CD4-positive, alpha-beta T cell treated with Interferon alpha-2 for 1 hour (primary cell): ENCODE data around the gene DAB1.

Source experiments
- DNase-seq, 2 donors: peaks; one replicate each; pipeline ENCODE4 v3.0.0-alpha.2; 2020 to 2022

DAB1 gene

DNA sequence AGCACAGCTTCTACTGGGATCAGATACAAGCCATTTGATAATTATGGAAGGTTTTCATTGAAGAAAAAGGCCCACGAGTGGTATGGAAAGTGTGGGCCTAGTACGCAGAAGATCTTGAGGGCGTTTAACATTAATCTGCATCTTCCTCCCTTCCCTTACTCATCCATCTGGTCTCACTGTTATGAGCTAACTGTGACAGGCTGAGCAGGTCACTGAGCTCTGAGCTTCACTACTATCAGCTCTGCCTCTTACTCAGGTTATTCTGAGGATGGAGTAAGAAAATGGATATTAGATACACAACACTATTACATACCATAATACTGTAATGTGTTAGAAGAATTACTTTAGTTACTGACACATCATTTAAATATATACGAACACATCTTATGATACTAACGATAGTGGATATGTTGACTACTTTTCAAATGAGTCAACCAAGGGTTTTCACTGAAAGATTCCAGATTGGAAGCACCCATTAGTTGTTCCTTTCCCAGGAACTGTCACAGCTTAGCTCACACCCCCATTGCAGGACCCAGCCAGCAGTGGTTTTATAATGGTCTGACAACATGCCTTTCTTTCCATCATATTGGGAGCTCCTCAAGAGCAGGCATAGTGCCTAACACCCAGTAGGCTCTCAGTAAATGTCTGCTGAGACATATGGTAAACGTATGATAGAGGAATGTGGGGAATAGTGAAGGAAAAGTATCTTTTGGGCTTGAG lies 360.3 kb downstream of the DAB1 start:
- DNase-seq: no peak

DNA sequence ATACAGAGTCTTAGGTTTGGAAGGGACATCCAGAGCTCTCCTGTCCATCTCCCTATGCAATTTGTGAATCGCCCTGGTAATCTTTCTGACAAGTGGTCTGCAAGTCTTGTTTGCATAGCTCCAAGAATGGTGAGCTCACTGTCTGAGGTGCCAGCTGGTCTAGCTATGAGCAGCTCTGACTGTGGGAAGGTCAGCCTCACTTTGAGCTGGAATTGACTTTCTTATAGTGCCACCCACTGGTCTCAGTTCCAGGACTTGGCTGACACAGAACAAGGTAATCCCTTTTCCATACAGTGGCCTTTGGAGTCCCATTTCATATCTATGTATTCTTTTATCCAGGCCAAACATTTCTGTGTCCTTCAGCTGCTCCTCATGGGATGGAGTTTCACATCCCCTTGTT lies 362.5 kb downstream of the DAB1 start:
- DNase-seq: no peak

DNA sequence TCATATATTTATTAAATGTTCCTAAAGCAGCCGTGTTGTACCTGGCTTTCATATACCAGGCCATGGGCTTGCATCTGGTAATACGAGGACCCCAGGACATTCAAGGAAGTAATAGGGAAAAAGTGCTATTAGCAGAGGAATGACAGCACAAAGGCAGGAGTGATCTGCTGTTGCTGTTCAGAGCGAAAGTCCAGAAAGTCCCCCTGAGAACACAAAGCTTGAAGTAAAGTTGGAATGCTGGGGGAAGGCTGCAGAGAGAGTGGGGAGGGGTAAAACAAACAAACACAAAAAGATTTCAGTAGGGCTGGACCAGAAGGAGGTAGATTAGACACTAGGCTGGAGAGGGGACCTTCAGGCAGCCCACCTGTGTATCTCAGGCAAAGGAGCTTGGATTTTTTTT lies 363.4 kb downstream of the DAB1 start:
- DNase-seq: no peak

DNA sequence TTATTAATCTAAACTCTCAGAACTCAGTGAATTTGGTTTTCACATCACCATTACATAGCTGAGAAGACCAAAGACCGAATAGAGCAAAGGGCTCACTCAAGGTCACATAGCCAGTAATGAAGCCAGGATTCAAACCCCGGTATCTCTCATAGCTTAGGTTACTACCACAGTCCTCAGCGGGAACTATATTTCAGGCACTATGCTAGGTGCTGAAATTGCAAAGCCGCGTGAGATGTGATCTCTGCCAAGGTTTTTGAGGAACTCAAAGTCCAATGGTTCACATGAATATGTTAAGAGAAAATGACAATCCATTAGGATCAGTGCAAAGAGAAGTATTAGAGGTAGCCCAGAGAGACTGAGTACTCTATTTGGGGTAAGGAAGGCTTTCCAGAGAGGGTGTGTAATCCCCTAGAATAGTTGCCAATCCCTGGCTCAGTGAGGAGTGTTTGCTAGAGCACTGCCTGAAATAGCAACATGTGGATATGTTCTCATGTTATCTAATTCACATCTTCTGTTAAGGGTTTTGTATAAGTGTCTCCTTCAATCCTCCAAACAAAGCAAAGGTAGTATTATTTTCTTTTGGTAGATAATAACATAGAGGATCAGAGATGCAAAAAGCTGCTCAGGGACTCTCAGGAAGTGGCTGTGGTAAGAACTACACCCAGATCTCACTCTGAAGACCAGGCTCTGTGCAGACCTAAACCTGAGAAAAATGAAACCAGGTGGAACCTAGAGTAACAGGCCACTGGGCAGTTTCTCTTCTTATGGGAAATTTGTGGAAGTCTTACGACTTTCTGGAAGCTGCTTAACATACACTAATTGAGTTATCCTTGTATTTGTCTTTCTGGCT lies 365.0 kb downstream of the DAB1 start:
- DNase-seq: no peak

DNA sequence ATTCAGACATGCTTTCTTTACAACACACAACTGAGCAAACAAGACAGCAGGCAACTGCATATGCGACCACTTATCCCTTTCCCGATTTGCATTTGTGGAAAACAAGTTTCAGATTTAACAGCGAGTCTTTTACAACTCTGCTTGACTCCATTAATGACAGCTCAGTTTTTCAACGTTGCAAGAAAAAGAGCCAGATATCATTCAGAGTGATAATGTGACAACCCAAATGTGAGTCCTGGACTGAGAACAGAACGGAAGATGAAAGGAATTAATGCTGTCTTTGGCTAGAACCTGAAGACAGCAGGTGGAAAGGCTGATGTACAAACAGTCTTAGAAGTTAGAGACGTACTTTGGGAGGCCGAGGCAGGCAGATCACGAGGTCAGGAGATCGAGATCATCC lies 375.0 kb downstream of the DAB1 start:
- DNase-seq: no peak

DNA sequence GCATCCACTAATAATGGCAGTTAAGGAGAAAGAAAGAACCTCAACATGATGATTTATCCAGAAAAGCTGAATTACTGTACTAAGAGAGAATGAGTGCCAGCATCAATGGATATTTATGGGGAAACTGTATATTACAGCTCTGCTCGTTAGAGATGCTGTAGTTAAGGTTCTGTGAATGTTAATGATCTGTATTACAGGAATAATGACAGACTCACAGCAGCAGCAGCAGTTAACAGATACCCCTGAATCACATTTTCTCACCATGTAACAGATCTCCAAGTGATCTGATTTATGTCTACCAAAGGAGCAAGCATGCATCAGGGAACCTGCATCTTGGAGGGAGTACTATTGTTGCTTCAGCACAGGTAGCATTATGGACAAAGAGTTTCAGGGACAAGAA lies 377.4 kb downstream of the DAB1 start:
- no peak for DNase-seq

DNA sequence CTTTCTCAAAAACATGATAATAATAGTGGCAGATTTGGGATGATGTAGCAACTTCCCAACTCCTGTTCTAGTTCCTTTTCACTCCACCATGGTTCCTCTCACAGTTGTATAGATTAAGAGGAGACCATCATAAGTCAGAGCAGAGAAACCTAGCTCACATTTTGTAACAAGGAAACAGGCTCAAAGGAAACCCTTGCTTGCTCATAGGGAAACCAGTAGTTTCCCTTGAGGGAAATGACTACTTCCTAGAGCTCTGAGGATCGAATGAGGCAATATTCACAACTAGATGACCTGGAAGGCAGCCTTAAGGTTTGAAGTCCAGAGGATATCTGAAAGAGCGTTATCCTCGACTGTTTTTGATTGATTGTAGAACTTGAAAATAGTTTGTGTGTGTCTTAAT lies 382.0 kb downstream of the DAB1 start:
- no peak for DNase-seq

DNA sequence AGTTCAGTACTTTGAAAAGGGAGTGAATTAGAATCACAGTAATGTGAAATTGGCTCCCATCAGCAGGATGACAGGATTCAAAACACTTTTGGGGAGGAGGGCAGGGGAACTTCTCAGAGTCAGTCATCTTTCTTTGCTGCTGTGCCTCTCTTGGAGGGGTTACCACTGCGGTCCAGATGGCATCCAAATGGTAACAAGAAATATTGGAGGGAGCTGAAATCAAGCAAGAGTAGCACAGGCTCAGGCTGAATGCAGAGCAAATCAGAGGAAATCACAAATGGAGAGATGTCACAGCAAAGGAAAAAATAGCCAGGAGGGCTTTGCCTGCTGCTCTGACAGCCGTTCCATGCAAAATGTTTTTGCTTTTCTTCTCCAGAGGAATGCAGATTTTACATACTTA lies 383.0 kb downstream of the DAB1 start:
- no peak for DNase-seq

DNA sequence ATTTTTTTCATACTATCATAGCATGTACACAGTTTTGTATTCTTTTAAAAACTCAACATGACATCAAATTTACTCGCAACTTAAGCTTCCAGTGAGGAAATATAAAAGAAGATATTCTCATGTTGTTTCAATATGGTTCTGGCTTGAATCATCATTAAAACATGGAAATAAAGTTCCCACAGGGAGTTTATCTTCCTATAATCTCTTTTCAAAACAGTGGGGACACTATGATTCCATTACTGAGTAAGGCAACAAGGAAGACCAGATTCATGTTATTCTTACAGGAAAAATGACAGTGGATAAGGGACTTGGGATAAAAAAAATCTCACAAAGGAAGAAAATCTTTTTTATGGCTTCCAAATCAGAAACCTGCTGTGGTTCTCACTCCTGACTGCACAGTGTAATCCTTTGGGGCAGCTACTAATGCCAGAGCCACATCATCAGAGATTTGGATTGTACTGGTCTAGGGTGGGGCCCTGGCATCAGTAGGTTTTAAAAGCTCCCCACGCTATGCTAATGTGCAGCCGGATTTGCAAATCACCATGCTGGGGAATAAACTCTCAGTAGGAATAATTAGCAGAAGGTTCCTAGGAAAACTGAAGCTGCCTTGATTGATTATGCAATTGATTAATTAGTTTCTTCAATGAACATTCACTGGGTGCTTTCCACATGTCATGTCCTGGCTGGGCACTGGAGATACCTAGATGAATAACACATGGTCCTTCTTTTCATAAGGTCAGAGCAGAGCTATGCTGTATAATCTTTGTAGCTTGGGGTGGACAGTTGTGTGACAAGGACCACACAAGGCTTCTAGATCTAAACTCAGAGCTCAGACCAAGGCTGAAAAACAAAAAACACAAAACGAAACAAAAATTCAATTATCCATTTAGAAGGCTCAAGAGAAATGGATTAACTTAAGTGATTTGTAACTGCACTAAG lies 386.9 kb downstream of the DAB1 start:
- DNase-seq: no peak

DNA sequence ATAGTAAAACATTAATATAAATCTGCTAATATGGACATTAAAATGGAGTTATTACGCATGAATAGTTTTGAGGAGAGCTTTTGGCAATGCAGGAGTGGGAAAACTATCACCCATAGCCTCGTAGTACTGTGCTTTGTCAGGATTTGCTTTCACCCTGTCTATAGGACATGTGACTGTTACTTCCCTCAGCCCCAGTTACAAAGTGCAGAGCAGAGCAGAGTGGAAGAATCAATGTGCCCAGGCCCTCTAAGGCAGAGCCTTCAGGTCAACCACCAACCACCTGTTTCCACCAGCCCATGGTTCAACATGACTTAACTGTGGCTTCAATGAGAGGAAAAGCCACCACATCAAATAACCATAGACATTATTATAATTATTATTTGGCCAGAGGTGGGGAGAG lies 389.1 kb downstream of the DAB1 start:
- no peak for DNase-seq

DNA sequence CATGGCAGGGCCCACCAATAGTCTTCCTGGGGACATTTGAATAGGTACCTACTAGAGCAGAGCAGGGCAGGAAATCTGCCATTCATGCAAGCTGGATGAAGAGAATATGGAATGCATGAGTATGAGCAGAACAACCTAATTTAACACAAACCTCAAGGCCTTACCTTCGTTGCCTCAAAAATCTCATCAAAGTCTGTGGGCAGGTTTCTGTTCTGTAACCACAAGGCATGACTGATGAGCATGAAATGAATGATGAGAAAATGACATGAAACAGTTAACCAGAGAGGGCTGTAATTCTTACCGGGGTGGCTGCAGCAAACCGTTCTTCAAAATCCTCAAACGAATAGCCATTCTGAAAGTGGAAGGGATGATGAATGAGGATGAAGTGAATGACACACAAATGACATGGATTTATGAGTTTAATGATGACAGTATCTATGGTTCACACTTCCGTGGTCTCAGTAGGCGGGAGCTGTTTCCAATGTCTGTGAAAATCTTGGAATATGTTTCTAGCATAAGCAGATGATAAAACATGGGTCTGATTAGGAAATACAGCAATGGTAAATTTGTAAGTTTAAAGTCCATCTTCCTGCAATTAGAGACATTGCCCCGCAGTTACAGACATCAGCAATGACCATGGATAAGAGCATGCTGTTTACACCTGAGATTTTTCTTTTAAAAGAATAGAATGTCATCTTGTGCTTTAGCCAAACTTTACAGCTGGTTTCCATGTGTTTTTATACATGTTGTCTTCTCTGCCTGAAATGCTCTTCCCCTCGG lies 390.4 kb downstream of the DAB1 start:
- no peak for DNase-seq

DNA sequence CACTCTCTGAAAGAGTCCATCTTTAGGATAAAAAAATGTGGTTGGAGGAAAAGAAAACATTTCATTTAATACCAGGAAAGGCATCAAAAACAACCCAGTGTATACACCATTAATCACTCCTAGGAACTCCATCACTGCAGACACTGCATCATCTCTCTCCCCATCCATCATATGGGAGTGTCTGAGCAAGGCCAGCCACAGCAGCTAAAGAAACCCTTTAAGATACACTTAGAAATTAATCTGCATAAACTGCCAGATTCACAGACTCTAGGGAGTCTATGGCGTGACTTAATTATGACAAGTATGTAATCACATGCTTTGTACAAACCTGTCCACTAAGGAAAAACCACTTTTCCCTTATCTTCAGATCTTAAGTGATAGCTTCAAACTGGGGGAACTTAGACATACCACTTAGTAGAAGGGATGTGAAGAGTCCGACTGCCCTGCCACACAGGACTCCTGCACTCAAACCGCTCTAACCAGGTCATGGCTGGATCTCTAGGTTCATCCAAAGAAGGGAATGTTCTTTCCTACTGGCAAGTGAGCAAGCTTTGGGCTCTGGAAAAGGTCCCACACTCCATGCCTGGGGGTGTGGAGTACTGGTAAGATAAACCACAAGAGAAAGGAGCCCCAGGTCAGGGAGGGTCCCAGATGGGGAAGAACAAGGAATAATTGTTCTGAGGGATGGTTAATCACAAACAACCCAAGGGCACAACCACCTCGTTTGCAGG lies 397.1 kb downstream of the DAB1 start:
- no peak for DNase-seq

DNA sequence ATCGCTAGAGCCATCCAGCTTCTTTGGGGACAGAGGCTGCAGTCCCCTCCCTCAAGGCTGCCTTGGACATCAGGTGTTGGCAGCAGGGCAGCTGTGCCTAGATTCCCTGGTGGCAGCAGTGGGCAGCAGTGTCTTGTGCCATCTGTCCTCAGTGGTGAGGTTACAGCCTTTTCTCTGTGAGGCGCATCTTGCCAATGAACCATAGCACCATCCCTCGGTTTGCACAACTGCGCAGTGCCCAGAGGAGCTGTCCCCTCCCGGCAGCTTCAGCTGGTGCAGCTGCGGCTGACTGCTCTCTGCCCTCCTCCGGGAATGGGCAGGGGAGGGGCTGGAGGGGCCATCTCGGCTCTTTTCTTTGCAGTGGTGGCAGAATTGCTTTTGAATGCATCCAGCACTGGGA lies 399.0 kb downstream of the DAB1 start:
- no peak for DNase-seq

DNA sequence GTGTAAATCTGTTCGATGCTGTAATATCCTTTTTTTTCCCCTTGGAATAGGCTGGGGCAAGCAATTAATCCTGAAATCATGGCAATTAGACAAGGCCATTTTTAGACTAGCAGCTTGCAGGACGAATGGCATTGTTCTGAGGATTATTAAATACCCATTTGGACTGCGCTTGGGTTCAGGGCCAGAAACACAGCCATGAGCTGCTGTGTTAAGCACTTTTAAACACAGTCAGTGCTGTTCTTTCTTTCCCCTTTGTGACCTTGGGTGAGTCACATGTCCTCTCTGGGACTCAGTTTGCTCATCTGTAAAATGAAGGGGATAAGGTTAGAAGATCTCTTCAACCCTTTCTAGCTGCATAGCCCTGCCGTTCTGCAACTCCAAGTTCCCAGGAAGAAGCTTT lies 399.4 kb downstream of the DAB1 start:
- no peak for DNase-seq

DNA sequence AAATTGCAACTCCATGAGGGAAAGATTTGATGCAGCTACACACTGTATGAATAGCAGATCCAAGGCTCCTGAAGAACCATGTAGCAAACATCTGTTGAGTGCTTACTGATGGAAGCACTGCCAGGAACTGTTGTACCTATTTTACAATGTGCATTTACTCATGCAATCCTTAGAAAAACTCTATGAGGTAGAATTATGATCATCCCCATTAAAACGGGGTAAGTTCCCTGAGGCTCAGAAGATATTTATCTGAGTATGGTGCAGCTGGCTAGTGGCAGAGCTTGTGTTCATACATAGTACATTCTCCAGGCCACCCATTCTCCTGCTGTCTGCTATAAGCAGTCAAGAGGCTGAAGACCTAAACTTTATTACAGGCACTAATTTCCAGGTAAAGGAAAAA lies 403.6 kb downstream of the DAB1 start:
- no peak for DNase-seq

DNA sequence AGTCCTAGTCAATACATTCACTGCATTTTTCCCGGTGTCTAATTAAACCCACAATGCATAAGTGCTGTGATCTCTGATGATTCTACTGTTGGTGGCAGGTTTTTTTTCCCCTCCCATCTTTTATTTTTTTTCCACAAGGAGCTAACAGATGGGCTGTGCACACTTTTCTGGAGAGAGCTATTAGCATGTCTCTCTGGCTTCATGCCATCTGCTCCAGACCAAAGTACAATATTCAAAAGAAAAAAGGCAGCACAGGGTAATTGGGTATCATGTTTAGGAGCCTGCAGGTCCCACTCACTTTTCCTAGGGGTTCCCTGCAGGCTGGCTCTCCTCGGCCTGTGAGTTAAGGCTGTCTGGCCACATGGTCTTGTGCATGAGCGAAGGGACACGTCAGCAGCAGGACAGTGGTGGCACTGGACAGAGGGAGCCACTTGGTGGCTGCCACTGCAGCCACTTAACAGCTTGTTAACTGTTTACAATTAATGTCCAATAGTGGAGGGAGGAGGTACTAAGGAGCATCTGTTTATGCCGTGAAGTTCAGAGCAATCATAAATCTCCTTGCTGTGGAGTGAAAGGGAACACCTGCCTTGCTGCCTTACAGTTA lies 404.5 kb downstream of the DAB1 start:
- no peak for DNase-seq

DNA sequence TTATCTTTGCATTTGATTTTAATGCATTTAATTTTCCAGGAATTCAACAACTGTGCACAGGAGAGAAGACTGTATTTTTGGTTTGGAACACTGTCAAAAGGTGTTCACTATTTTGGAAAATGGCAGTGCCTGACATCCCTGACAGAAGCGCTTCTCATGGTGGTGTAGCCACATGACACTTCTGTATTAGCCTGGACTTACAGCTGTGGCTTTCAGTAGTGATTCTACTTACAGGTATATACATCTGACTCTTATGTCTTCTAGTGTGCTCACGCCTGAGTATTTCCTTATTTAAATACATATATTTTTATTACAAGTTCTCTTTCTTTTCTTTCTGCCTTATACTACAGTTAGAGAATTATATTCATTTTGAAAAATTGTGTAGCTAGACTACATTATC lies 405.7 kb downstream of the DAB1 start:
- DNase-seq: no peak

DNA sequence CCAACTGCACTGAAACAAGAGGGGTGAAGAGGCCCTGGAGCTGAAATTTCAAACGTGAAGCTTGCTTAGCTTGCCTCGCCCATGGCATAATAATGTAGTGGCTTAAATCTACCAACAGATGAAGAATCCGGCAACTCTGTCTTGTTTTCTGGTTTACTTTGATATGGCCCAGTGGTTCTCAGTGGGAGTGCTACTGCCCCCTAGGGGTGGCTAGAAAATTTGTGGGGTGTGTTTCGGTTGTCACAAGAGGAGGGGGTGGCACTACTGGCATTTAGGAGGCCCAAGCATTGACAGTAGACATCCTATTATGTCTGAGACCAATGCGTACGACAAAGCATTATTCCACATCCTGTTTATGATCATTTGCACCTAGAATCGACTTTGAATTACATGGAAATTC lies 406.1 kb downstream of the DAB1 start:
- DNase-seq: no peak

DNA sequence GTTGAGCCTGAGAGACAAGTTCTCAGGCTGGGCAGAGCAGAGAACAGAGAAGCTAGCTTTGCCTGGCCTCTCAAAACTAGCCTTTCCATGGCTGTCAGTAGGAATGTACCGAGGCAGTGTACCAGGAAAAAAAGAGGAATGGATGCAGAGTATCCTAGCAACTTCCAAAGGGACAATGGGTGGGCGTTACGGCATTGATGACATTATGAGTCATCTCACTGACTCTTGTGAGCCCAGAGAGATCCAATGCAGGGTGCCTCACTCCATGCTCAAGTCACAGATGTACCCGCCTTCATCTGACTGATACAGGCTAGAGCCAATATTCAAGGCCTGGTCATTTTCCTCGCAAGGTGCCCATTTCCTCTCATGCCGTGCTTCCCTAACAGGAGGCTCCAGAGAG lies 406.7 kb downstream of the DAB1 start:
- DNase-seq: no peak

DNA sequence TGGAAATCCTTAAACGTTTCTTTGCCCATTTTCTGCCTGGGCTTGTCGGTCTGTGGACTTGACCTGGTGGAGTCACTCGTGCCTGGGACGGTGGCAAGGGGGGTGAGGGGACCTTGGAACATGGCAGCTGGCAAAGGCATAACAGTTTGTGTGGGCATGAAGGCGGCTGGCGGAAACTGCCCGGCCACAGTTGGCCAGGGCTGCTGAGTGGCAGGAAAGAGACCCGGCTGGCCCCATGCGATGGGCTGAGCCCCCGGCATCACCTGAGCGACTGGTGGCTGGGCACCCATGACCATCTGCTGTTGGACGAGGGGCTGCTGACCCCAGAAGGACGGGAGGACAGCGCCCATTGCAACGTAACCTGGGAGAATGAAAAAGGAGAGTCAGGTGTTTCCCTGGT lies 408.8 kb downstream of the DAB1 start:
- no peak for DNase-seq

DNA sequence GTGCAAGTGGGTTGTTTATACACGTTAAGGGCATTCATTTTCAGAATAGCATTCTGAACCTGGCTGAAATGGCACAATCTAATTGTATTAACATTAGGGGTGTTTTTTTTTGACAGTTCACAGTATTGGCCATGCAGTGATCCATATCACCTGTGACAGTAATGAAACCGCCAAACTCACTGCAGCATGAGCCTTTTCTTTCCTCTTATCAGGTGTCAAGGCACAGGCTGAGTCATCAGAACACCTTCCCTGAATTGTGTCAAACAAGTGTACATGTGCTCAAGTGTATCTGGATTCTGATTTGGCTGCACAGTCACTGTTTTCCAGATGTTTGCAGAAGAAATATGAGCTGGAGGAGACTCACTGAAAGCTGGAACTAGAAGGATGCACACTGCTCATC lies 410.3 kb downstream of the DAB1 start:
- no peak for DNase-seq

DNA sequence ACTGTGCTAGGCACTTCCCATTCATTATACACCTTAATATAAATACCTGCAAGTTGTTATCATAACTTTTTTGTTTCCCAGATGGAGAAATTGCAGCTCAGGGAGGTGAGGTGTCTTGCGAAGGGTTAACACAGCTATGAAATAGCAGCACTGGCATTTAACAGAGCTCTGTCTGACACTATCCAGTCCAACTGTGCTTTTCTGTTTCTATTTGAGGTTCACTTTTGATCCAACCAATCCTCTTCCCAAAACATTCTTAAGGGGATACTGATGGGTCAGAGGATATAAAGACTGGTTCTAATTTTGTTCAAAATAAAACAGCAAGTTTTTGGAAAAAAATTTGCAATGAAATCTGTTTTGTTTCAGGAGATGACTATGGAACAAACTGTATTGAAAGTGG lies 411.5 kb downstream of the DAB1 start:
- no peak for DNase-seq
